Measurements from ENCODE around the gene HS6ST2. TPM values are rescaled to one million over a fixed set of nuclear protein-coding genes. Genes with fewer than 3 reads are reported as not detected.

Gene HS6ST2
- total RNA-seq, 1 experiment from 2014 or later = not detected

DNA sequence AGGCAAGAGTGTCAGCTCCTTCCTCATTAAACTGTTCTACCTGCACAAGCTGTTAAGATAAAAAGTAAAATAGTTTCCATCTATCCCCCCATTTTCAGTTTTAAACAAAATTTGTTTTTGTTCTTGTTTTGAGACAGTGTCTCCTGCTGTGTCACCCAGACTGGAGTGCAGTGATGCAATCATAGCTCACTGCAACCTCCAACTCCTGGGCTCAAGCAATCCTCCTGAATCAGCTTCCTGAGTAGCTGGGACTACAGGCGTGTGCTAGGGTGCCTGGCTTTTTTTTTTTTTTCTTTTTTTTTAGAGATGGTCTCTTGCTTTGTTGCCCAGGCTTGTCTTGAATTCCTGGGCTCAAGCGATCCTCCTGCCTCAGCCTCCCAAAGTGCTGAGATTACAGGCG, 105.4 kb downstream of the HS6ST2 start:
- no peaks in the 10 kb centered on the region for H3K9me3 ChIP-seq (replicated peaks)
- H3K4me1 ChIP-seq (replicated peaks) = no peaks in the 10 kb centered on the region
- no peak overlapping the region for H3K4me3 ChIP-seq
- no peak for DNase-seq (ENCODE audit: low read depth in 1 of 2, low spot score in 2 of 2)
- no peak overlapping the region for H3K27ac ChIP-seq
- H3K36me3 ChIP-seq = no peaks in the 10 kb centered on the region
- H3K27me3 ChIP-seq (replicated peaks) = no peaks in the 10 kb centered on the region

DNA sequence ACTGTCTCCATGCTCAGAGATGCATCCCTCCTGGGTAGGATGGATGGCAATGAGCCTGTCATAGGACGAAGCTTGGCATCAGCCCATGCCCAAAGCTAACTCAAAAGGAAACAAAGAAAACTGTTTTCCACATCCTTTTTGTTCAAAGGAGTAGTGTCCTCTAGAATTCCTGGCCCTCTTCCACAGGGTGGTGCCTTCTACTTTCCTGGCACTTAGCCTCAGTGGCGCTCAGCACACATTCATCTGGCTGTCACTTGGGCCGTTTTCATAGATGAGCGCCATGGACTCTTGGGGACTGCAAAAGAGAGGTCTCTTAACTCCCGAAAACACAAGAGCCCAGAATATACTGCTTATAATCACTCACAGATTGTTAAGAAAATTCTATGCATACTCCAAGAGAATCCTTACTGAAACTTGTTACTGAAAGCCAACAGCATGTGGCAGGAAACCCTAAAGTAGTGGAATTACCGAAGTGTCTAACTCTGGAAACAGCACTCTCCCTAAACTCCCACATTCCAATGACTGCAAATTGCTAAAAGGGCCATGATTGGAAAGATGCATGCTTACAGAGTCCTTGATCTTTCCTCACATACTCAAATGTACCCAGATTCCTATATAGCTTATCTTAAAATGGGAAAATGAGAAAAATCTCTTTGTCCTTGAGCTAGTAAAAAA, 110.0 kb downstream of the HS6ST2 start:
- no peaks in the 10 kb centered on the region for H3K4me1 ChIP-seq (replicated peaks)

DNA sequence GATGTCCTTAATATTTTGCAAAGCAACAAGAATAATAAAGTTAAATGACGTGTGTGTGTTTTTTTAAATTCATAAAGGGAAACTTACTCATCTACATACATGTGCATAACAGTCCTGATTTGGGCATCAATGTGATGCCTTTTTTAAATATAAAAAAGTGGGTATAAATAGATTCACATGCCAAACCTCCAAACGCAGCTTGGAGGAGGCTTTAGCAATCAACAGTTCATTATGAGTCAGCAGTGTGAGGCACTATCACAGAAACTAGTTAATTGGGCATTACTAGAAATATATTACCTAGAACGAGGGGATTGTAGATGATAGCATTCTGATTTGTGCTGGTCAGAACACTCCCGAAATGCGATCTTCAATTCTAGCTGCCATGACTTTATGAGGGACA, 115.1 kb downstream of the HS6ST2 start:
- DNase-seq (ENCODE audit: low read depth in 1 of 2, low spot score in 2 of 2) = no peak
- Histone ChIP-seq H3K9me3 (replicated peaks) (no peaks in the 10 kb centered on the region), H3K27ac (no peak overlapping the region), H3K36me3 (no peaks in the 10 kb centered on the region), H3K4me3 (no peak overlapping the region), H3K27me3 (replicated peaks) (no peaks in the 10 kb centered on the region), H3K4me1 (replicated peaks) (no peaks in the 10 kb centered on the region)

More for the DNA sequence above, 110.0 kb downstream of the HS6ST2 start:
- Histone ChIP-seq H3K27ac (no peak overlapping the region), H3K4me3 (no peak overlapping the region), H3K36me3 (no peaks in the 10 kb centered on the region), H3K9me3 (replicated peaks) (no peaks in the 10 kb centered on the region), H3K27me3 (replicated peaks) (no peaks in the 10 kb centered on the region)
- DNase-seq (ENCODE audit: low read depth in 1 of 2, low spot score in 2 of 2) = no peak

DNA sequence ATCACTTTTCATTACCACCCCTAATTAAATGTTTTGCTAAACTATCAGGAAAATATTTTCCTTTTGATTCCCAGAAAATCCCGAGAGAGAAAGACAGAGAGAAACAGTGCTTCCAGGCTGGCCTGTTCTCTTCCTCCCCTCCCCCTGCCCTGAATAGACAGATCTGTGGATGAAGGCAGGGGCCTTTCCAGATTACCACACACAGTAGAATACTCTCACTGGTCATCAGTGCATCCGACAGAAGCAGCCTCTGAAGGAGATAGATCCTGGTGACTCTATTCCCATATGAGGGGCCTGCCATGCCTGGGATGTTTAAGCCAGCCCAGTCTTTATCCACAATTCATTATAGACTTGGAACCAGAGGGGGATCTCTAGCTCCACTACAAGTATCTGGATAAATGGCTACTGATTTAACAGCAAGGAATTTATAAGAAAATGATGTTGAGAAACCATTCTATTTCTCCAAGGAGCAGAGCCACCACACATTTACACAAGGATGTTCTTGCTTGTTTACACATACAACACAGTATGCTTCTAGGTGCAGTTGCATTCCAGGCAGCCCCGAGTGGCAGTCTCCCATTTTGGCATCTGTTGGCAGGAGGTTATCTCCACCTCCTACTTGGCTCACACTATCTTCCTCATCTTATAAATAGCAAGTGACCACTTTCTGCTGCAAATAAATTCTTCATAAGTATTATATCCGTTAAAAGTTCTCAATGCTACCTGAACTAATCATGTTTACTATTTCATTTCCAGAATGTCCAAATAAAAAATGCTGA, 115.8 kb downstream of the HS6ST2 start:
- no peaks in the 10 kb centered on the region for H3K27me3 ChIP-seq (replicated peaks)
- H3K4me3 ChIP-seq = no peak overlapping the region
- no peak overlapping the region for H3K27ac ChIP-seq
- H3K4me1 ChIP-seq (replicated peaks) = no peaks in the 10 kb centered on the region
- no peaks in the 10 kb centered on the region for H3K9me3 ChIP-seq (replicated peaks)
- no peak for DNase-seq (ENCODE audit: low read depth in 1 of 2, low spot score in 2 of 2)
- no peaks in the 10 kb centered on the region for H3K36me3 ChIP-seq

DNA sequence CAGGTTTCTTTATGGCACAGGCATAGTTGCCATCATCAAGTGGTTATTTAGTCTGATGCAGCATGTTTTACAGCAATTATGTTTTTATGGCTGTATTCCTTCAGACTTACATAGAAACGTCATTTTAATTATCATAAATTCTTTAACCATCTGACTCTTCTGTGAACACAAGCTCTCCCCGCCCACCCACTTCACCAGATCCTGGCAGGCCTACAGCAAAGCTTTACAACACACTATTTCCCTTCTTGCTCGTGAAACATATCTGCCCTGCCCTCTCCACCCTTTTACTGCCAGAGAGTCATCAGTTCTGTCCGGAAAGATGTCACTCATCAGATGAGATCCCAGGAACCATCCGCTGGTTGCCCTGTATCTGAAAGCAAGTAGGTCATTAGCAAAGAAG, 120.5 kb downstream of the HS6ST2 start:
- no peak for DNase-seq (ENCODE audit: low read depth in 1 of 2, low spot score in 2 of 2)
- Histone ChIP-seq H3K4me3 (no peak overlapping the region), H3K27me3 (replicated peaks) (no peaks in the 10 kb centered on the region), H3K4me1 (replicated peaks) (no peaks in the 10 kb centered on the region), H3K27ac (no peak overlapping the region), H3K9me3 (replicated peaks) (no peaks in the 10 kb centered on the region), H3K36me3 (no peaks in the 10 kb centered on the region)

DNA sequence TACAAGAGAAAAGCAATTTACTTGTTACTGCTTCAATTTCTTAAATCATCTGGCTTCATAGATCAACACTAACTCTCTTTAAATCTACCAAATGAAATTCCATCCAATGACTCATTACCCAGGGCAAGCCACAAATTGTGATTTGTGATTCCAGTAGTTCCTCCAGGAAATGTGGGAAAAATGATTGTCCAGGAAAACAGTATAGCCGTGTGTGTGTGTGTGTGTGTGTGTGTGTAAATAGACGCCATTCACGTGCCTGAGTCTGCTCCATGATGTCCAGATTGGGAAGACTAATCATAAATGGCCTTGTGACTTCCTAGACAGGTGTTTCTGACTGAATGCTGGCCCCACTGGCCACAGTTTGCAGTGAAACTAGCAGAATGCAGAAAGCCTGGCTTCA, 121.3 kb downstream of the HS6ST2 start:
- peak in 1 of 2 experiments; percentile 2 for DNase-seq (ENCODE audit: low read depth in 1 of 2, low spot score in 2 of 2)
- no peak overlapping the region for H3K27ac ChIP-seq
- H3K4me3 ChIP-seq = no peak overlapping the region

DNA sequence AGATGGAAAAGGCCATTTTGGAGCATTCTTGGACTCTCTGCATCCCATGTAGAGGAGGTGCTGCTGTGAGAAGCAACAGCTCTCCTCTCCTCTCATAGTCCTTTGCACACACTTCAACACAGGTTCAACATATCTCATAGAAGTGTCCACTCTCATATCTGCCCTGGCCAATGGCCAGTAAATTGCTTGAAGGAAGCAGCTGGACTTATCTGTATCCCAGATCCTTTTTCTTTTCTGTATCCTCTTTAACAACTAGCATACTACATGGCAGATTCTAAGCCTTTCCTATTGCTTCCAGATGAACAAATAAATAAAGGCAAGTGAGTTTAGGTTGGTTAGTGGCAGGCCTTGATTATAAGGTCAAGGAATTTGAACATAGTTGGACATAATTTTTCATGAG, 122.0 kb downstream of the HS6ST2 start:
- Histone ChIP-seq H3K27me3 (replicated peaks) (no peaks in the 10 kb centered on the region), H3K9me3 (replicated peaks) (no peaks in the 10 kb centered on the region), H3K4me1 (replicated peaks) (no peaks in the 10 kb centered on the region), H3K27ac (no peak overlapping the region), H3K4me3 (no peak overlapping the region), H3K36me3 (no peaks in the 10 kb centered on the region)
- no peak for DNase-seq (ENCODE audit: low read depth in 1 of 2, low spot score in 2 of 2)

More for the DNA sequence above, 121.3 kb downstream of the HS6ST2 start:
- Histone ChIP-seq H3K9me3 (replicated peaks) (no peaks in the 10 kb centered on the region), H3K36me3 (no peaks in the 10 kb centered on the region), H3K4me1 (replicated peaks) (no peaks in the 10 kb centered on the region), H3K27me3 (replicated peaks) (no peaks in the 10 kb centered on the region)

DNA sequence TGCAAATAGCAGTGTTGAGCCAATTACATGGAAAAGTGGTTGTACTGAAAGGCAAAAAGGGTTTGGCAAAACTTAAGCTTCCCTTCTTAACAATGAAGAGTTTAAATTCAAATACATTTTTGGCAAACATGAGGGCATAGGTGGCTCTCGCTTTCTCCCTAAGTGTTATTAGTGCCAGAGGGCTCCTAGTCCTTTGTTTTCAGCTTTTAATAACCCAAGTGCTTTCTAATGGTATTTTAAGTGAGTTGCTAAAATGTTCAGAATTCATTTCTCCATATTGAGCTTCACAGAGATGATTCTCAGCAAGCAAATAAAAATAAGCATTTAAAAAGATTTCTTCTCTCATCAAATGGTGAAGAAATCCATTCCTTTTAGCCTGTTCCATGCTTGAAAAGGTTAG, 123.7 kb downstream of the HS6ST2 start:
- Histone ChIP-seq H3K27me3 (replicated peaks) (no peaks in the 10 kb centered on the region), H3K27ac (no peak overlapping the region), H3K36me3 (no peaks in the 10 kb centered on the region), H3K4me1 (replicated peaks) (no peaks in the 10 kb centered on the region), H3K9me3 (replicated peaks) (no peaks in the 10 kb centered on the region), H3K4me3 (no peak overlapping the region)
- no peak for DNase-seq (ENCODE audit: low read depth in 1 of 2, low spot score in 2 of 2)

DNA sequence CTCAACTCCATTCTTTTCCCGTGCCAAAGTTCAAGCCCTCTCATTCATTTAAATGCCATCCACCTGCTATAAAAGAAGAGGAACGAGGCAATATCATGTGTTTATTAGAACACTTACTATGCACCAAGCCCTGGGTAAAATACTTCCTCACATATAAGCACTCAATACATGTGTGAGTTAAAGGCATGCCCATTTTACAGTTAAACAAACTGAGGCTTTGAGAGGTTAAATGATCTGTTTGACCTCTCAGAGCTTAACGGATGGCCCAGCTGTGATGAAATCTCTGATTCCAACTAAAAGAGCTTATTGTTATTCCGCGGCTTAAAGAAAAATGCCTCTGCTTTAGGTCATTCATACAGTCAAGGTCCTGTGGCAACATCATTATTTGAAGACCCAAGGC, 124.3 kb downstream of the HS6ST2 start:
- H3K36me3 ChIP-seq = no peaks in the 10 kb centered on the region

DNA sequence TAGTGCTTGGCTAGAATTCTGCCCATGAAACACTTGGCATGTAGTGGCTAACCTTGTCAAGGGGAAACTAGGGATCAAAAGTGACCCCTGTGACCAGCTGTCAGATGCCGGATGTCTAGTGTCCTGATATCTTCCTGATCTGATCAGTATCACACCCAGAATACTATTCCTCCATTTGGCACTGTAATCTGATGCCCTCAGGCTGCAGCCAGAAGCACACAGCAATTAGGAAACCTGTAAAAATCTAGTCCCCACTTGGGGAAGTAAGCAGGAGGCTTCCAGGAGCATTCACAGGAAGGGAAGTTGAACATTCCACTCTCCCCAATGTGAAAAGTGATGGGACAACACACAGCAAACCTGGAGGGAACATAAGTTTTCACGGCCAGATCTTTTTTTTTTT, 125.1 kb downstream of the HS6ST2 start:
- H3K4me3 ChIP-seq = no peak overlapping the region
- H3K27me3 ChIP-seq (replicated peaks) = no peaks in the 10 kb centered on the region
- H3K27ac ChIP-seq = no peak overlapping the region
- DNase-seq (ENCODE audit: low read depth in 1 of 2, low spot score in 2 of 2) = no peak
- no peaks in the 10 kb centered on the region for H3K9me3 ChIP-seq (replicated peaks)
- H3K36me3 ChIP-seq = no peaks in the 10 kb centered on the region
- H3K4me1 ChIP-seq (replicated peaks) = no peaks in the 10 kb centered on the region

More for the DNA sequence above, 124.3 kb downstream of the HS6ST2 start:
- DNase-seq (ENCODE audit: low read depth in 1 of 2, low spot score in 2 of 2) = no peak
- Histone ChIP-seq H3K9me3 (replicated peaks) (no peaks in the 10 kb centered on the region), H3K4me3 (no peak overlapping the region), H3K4me1 (replicated peaks) (no peaks in the 10 kb centered on the region), H3K27me3 (replicated peaks) (no peaks in the 10 kb centered on the region), H3K27ac (no peak overlapping the region)

DNA sequence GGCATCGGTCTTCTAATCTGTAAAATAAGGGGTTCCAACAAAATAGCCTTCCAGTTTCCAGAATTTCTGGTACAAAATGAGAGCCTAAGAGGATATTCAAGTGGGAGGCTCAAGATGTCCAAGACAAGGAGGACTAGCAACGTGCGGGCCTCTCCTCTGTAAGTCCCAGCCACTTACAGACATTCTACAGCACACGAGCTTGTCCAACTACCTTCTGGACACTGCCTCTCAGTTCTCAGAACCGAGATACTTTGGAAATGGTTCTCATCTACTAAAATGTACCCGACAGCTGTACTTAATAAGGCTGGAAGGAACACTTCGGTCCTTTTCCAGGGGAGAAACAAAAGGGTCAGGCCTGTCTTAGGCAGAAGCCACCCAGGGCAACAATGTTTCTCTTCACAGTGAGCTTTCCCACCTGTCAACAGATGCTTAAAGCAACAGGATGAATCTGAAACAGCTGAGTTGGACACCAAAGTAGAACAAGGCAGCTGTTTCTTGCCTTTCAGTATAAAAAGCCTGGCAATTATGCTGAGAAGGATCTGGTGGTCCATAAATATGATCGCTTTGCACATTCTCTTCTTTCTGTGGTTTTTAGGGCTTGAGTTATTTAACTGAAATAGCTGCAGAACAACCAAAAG, 127.0 kb downstream of the HS6ST2 start:
- Histone ChIP-seq H3K9me3 (replicated peaks) (no peaks in the 10 kb centered on the region), H3K36me3 (no peaks in the 10 kb centered on the region), H3K27me3 (replicated peaks) (no peaks in the 10 kb centered on the region), H3K4me3 (no peak overlapping the region), H3K27ac (no peak overlapping the region), H3K4me1 (replicated peaks) (no peaks in the 10 kb centered on the region)
- no peak for DNase-seq (ENCODE audit: low read depth in 1 of 2, low spot score in 2 of 2)

DNA sequence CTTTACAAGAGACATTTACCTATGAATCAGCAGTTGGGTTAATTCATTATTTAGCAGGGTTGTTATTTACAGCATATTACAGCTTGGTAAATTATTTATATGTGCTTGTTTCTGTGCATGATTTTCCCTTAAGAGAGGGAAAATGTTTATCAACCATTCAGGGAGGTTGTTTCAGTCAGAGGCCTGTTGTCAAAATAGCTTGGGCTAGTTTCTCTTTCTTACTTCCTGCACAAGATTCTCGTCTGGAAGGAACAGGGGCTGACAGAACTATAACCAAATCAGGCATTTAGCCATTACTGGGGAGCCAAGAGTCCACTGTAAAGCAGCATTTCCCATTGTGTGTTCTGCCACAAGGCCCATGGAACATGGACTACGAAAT, 135.8 kb downstream of the HS6ST2 start:
- Histone ChIP-seq H3K9me3 (replicated peaks) (no peaks in the 10 kb centered on the region), H3K27ac (no peak overlapping the region), H3K36me3 (no peaks in the 10 kb centered on the region), H3K27me3 (replicated peaks) (no peaks in the 10 kb centered on the region), H3K4me1 (replicated peaks) (no peaks in the 10 kb centered on the region), H3K4me3 (no peak overlapping the region)
- no peak for DNase-seq (ENCODE audit: low read depth in 1 of 2, low spot score in 2 of 2)

DNA sequence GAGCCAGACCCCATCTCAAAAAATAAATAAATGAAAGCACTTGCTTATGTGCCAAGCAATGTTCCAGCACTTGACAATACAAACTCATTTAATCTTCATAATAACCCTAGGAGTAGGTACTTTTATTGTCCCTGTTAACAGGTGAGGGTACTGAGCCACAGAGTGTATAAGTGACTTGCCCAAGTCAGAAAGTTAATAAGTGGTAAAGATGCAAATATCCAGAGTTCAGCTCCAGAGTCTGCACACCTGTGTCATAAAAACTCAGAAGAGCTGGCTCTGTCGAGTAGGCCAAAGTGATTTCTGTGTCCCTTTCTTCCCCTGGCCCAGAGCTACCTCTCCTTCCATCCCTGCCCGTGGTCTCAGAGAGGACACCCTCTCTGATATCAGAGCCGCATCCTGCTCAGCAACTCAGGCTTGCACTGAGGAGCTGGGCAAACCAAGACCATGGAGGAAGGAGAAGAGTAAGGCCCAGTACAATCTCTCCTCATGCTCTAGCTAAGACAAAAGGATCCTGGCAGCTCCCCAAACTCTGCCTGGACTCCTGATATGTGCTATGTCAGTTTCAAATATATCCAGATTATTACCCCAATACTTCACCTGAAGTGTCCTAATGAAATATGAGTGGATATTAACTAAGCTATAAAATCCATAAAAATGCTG, 136.3 kb downstream of the HS6ST2 start:
- no peak overlapping the region for H3K27ac ChIP-seq

DNA sequence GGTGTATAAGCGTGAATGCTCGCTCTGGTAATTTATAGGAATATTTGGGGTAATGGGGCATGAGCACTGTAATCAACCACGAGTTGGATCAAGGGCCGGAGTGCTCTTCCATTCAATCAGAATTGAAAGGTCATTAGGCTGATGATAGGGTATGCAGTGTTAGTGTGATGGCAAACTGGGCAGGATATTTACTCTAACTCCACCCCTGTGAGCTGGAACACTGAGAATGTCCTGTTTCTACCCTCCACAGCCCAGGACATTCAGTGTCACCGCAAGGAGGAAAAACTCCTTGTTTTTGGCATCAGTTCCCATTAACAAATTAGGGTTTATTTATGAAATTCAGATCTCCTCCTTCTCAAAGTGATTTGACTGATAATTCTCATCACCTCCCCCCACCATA, 137.8 kb downstream of the HS6ST2 start:
- Histone ChIP-seq H3K4me1 (replicated peaks) (no peaks in the 10 kb centered on the region), H3K27ac (no peak overlapping the region), H3K27me3 (replicated peaks) (no peaks in the 10 kb centered on the region), H3K9me3 (replicated peaks) (no peaks in the 10 kb centered on the region), H3K36me3 (no peaks in the 10 kb centered on the region), H3K4me3 (no peak overlapping the region)
- no peak for DNase-seq (ENCODE audit: low read depth in 1 of 2, low spot score in 2 of 2)

More for the DNA sequence above, 136.3 kb downstream of the HS6ST2 start:
- DNase-seq (ENCODE audit: low read depth in 1 of 2, low spot score in 2 of 2) = no peak
- H3K36me3 ChIP-seq = no peaks in the 10 kb centered on the region
- no peaks in the 10 kb centered on the region for H3K9me3 ChIP-seq (replicated peaks)
- H3K4me3 ChIP-seq = no peak overlapping the region
- no peaks in the 10 kb centered on the region for H3K4me1 ChIP-seq (replicated peaks)
- H3K27me3 ChIP-seq (replicated peaks) = no peaks in the 10 kb centered on the region
